Iris pigment epithelial cell (primary cell): ENCODE measurements around the gene MEF2C.

Source experiments
- DNase-seq: peaks from one replicate; pipeline ENCODE4 v3.0.0-alpha.2; 2011; ENCODE audit warnings: low read depth

Gene MEF2C

DNA sequence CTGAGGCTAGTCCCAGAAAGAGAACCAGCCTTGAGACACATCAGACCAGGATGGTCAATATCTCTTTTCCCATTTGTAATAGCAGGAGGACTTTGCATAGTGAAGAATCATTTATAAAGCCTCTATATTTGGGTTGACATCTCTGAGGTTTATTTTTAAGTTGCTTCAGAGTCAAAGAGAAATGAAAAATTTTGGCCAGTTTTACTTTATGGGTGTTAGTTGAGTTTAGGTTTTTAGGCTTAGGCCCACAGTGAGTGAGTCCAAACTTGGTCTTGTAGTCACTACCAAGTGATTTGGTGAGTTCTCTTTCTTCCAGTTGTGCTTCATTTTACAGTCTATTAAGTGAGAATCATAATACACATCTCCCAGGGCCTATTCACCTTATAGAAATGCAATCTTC lies 5.3 kb upstream of the MEF2C start:
- no peak for DNase-seq

DNA sequence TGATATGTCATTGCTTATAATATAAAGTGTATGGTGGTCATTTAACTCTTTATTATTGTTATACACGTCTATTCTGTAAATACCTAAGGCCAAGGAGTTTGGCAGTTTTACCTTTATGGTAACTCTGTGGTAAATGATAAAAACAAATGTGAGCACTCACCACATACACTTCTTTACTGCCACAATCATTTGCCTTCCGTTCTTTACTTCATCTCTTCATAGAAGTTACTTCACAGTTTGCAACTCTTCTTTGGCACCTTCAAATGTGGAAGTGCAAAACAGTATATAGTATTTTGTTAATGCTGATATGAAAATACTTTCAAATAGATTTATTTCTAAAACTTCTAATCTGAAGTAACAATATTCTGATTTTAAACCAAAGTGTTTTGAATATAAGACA lies 4.4 kb upstream of the MEF2C start:
- DNase-seq: no peak

DNA sequence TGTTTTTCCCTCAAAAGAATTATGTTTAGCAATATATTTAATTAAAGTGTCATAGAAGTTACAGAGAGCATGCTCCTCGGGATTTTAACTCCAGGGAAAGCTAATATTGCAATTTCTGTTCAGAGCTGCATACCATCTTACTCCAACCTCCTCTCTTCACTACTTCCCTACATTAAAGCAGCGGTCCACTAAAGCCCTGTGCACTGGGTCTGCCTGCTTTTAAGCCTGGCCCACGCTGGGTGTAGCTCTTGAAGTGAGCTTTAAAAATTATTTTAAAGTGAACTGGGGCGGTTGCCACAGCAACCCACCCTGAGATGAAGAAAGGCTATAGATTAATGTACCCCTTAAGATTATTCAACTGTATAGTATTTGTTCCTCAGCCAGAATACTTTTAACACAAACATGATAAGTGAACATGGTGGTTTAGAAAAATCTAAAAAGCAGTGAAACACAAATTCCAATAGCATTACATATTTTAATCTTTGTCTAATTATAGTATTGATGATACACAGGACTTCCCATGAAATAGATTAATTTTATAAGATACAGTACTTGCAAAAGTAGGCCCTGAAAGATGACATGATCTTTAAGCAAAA lies 3.9 kb upstream of the MEF2C start:
- no peak for DNase-seq

DNA sequence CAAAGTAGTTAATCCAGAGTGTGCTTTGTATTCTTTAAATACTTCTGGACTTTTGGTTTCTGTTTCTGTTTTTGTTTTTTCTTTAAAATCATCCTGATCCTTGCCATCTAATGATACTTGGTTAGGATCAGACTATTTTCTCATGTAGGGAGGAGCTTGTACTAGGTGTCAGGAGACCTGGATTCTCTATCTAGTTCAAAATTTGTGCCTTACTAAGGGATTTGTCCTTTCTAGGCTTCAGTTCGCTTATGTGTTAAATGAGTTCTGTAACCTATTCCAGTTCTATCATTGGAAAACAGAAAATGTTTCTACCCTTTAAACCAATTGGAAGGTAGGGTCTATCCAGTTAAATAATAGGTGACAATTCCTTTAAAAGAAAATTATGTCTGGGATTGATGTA lies 3.3 kb upstream of the MEF2C start:
- DNase-seq: no peak

DNA sequence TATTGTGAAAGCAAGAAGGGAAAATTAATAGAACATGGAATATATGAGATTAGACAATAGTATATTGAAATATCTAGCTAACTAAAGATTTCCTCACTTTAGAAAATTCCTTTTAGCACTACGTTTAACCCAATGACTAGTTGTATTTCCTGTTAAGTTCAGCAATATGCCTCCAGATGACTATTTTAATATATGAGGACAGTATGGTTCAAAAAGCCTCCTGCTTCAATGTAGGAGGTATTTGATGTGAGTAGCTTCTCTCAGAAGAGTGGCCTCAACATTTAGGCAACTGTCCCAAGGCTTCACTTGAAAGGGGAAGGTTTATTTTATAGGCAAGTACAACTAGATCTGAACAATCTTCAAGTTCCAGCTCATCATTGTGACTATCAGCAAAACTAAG lies 2.0 kb upstream of the MEF2C start:
- DNase-seq: no peak

DNA sequence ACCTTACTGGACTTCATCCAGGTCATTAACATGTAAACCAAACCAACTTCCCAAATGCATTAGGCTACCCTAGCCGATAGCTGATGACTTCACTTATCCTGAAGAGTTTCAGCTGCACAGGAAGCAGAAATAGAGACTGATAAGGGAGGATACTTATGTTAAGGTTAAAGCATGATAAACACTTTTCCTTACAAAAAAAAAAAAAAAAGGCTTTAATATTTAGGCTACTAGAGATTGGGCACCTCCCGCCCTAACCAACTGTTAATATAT lies 1.6 kb upstream of the MEF2C start:
- DNase-seq: no peak

DNA sequence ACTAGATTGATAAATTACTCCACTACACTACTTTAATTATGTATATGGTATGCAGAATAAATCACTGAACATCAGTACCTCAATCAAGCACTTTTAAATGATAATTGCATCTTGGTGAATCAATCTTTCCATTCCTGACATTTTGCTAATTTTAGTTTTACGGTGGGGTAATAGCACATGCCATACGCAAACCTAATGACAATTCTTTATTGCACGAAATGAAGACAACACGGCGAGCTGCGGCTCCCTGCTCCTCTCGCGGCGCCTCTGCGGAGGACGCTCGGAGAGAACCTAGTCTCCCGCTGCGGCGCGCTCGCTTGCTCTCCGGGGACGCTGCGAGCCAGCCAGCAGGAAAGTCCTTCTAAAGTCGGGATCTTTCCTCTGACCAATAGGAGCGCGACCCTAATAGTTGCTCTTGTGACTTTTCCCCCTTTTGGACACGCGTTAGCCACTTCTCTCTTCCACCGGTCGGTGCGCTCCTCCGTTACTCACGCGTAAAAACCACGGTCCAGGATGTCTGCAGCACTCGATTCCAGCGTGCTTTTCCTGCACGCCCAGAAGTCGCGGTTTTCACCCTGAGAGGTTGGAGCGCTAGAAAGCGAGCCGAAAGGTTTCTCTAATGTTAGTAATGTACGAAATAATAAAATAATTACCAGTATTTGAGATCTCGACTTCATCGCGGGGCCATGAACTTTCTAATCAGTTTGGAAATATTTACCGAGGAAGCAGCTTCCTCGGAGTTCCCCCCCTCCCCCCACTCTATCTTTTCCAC lies 1.0 kb upstream of the MEF2C start:
- DNase-seq: peak; percentile 57

DNA sequence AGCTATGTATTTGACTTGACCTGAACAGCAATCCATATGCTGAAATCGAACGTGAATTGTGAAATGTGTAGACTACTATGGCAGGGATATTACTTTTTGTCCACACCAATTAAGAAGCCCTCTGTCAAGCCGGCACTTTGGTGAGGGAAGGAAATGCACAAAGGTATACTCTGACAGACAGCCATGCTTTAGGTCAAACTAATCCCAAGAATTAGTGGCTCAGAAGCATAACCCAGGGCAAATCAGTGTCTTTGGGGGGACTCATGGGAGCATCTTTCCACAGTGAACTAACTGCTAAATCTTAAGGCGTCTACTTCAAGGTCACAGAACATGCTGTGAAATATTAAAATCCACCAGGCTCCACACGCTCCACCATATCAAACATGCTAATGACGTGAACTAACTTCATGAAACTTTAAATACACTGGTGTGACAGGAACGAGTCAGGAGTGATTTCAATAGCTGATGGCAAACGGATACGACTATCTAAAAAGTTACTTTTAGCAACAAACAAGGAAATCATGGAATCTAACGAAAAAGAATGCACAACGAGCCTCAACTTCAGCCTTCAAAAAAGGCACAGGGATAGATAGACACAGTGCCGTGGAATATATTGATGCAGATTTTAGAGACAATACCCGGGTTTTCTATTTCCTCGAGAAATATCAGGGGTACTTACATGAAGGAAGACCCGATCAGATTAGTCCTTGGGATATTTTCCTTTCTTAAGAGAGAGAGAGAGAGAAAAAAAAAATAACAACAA lies 527 bp downstream of the MEF2C start:
- no peak for DNase-seq

DNA sequence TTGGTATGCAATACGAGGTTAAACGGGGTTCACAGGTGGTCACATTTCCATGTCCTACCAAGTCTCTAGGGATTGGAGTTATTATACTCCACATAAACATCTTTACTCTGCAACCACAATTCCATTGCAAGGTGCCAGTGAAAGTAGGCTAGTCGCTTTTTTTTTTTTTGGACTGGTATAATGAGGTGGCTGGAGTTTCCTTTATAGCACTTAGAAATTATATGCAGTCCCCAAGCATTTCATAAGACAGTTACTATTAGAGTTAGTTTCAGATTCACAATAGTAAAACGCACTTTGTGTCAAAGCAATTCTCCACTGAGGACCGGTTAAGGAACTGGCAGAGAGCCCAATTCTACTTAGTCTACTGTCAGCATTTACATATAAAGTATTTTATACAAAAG lies 1.4 kb downstream of the MEF2C start:
- DNase-seq: no peak

DNA sequence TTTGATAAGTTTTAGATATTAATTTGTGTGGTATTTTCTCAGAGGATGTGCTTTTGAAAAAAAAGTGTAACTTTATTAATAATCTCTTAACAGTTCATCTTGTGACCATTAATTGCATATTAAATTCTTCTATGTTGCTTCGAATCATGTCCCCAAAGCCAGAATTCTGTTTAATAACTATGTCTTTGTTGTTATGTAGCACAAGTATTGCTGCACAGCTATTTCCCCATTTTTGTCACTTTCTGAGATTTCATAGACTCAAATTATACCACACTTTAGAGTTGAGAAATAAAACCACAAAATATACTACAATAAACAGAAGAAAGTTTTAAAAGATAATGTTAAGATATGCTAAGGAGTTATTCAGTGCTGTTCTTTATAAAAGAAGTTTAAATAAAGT lies 2.8 kb downstream of the MEF2C start:
- no peak for DNase-seq

DNA sequence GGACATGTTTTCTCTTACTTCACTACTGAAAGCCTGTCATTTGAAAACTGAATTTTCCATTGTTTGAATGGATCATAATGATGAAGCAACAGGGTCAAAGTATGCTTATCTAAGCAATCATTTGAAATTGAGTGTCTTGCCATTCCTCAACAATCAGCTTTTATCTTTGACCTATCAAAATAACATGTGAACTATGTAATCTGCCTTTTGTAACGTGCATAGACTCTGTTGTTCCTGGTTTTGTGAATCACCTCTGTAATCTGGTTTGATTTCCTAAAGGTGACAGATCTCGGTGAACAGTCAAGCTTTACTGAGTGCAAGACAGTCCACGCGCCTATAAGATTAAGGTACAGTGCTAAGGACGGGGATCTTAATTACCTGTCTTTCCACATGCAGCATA lies 3.3 kb downstream of the MEF2C start:
- DNase-seq: no peak

DNA sequence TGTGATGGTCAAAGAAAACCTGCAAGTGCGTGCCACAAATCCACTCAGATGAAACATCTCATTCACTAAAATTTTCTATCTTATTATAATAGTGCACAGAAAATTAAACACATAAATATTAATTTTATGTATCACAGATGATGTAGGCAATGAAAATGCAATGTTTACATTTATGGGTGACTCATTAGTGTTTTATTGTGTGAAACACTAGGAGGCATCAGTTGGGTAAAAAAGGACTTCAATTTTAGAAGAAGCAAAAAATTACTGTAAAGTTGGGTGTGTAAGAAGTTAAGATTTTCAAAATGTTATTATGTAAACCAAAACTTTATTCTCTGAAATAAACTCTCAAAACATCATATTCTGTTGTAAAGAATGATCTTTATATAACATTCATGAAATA lies 4.0 kb downstream of the MEF2C start:
- peak; percentile 19 for DNase-seq

DNA sequence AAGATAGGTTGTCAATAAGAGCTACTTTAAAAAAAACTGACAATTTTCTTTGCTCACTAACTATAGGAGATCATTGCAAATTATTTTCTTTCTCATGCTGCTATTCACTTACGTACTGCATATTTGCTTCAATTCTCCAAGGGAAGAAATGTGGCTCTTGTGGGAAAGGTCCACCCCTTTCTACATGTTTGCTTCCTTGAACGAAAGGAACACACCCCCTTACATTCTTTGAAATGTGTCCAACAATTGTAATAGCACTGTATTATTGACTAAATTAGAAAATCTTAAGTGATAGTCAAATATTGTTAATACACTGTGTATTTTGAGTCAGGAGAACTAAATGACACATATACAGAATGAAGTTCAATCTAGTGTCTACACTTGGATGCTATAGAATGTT lies 5.2 kb downstream of the MEF2C start:
- DNase-seq: no peak

DNA sequence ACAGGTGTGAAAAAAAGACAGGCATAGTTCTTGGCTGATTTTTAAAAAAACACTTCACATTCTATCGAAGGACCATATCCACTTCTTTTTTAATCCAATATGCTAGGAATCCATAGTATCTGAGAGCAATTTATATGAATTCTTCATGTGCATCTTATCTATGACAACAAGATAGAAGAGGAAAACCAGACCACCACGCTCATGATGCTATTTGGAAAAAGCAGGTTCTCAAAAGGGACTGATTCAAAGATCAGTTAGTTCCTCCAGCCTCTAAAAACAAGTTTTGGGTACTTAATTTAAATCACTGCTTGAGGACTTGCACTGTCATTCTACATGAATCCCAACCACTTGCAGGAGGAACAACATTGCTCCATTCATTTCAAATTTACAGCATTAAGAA lies 6.3 kb downstream of the MEF2C start:
- no peak for DNase-seq

DNA sequence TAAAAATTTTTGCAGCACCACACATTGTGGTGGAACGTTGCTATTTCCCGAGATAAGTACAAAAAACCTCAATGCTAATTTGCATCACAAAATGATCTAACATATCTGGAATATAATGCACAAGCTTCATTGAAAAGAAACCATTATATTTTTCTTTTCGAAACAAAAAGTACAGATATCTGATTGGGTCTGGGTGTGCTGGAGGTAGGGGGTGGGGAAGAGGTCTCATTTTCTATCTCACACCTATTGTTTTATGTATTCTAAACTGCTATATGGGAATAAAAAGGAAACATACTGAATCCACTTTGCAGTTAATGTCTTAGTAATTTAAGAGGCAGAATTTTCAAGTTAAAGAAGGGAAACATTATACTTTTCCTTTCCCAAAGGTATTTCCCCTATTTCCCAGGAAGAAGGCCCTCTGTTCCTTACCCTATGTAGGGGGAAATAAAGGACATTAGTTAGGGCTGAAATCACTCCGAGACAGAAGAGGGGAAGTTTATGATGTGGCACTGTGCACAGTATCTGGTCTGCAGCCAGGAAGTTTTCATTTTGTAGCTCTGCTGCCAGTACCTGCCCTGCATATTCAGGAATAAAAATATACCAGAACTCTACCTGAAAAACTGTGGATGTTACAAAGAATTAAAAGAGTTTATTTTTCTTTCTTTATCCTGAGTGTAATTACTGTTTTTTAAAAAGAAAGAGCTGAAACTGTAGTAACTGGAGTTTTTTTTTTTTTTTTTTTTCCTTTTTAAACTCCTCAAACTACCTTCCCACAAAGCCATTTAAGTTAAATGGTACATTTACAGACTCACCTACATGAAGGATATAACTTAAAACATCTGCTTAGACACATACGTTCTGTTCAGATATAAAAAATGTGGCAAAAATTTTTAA lies 7.4 kb downstream of the MEF2C start:
- DNase-seq: no peak

DNA sequence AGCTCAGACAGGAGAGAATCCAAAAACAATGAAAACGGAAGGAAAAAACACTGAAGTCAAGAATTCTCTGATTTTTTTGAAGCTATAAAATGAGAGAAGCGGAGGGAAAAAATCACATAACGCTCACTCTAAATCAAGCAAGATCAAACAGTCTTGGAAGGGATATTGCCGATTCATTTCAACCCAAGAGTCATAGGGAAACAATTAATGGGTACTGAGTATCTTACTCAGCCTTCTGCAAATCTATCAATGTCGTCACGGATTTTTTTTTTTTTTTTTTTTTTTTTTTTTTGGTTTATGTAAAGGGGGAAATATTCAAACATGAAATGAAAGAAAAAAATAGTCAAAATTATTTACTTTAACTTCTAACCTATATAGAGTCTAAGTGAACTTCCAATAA lies 9.5 kb downstream of the MEF2C start:
- DNase-seq: no peak

DNA sequence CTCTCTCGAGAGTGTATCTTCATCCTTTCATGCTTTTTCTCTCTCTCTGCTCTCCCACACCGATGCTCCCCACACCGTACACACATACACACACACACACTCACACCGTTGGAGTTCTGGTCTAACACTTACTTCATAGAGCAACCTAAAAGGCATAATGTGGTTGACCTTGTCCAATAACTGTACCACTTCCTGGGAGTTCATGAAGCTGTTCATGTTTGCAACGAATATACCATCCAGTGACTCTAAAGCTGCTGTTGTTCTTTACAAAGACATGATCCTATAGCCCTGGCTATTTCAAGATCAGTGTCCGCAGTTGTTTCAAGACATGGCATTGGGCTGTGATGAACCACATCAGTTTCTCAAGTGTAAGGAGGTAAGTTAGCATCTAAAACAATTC lies 10.0 kb downstream of the MEF2C start:
- DNase-seq: no peak

DNA sequence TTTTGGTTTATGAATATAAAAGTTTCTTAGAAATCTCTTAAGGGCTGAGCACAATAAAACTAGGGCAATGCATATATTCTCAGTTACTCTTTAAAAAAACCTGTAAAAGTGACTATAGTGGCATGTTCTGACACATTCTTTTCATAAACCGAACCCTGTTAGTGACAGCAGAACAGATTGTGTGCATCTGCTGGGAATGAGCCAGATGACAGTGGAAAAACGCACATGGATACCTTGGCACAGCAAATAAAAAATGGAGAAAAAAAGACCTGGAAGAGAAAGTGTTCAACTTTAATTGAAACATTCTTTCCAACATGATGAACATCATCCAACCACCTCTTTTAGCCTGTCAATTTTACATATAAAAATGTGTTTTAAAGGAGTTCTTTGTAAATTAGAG lies 12.7 kb downstream of the MEF2C start:
- no peak for DNase-seq

DNA sequence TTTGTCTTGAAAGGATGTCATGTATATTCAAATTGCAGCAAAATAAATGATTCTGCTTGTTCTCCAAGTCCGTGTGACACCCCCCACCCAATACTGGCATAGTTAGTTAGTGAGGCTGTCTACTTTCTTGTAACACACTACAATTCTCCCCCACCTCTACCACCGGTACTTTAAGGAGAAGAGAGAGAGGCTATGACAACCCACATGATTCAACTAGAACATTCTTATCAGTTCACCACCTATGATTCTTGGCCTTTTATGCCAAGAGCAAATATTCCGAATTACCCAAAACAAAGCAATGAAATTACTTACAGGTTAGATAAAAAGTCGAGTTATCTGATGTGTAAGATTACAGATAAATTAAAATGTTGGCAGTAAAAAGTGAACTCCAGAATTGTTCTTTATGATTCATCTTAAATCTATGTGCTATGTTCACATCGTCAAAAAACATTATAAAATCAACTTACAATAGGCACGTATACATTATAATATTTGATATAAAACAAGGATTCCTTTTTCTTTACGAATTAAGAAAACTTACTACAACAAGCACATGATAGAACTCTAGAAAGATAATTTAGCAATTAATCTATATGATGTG lies 14.4 kb downstream of the MEF2C start:
- DNase-seq: no peak

DNA sequence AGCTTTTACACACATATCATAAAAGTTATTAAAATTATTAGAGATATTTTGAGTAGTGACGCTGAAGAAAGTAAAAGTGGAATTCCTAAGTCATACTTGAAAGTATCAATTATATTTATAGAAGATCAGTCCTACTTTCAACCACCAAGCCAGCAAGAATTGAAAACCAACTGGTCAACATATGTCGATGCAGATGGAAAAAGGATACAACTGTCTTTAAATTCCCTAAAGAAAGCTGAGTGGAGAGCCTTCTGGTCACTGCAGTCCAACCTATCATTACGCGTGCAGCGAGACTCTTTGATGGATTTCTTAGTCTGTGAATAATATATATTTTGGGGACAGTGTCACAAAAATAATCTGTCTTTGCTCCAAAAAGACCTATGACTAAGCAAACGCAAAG lies 15.3 kb downstream of the MEF2C start:
- DNase-seq: no peak

DNA sequence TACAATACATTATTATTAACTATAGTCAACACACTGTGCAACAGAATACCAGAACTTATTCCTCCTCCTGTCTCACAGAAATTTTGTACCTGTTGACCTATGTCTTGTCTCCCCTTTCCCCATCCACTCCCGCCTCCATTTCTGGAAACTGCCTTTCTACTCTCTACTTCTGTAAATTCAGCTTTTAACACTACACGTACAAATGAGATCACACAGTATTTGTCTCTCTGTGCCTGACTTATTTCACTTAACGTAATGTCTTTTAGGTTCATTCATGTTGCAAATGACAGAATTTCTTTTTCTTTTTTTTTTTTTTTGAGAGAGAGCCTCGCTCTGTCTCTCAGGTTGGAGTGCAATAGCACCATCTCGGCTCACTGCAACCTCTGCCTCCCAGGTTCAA lies 19.5 kb downstream of the MEF2C start:
- no peak for DNase-seq

DNA sequence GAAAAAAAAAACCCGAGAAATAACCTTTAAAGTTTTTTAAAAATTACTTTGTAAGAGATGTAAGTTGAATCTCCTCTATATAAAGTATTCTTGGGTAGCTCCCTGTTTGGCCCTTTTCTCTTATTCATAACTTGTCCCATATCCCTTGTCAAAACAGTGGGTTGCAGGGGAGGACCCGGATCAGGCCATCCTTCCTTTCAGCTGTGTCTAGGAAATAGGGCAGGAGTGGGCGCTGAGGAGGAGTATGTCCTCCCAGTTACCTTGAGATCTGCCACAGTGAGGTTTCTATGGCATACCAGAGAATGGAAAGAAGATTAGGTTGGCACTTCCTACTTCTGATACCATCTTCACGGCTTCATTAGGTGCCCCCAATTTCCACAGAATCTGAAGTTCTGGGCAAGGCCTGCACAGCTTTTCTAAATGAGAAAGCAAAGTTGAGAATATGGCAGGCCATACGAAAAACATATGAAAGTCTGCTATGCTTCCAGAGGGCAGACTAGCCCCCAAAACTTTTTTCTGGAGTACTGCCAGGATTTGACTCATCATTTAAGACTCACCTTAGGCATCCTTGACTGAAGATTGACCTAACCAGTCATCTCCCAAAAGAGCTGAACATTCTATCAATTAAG lies 20.3 kb downstream of the MEF2C start:
- DNase-seq: no peak
